Fibroblast of the aortic adventitia (primary cell): ENCODE data around the gene TSBP1. TPM values are rescaled to one million over a fixed set of nuclear protein-coding genes. Genes with fewer than 3 reads are reported as not detected.

ENCODE experiments used
- DNase-seq: peaks from one replicate; pipeline ENCODE4 v3.0.0-alpha.2; 2010; ENCODE audit warnings: low read depth
- H3K4me3 ChIP-seq: 2 replicates; pipeline ENCODE4 v1.5.1; 2011; ENCODE audit warnings: low read depth, mild to moderate bottlenecking, control low read depth, low read length, moderate library complexity
- CTCF ChIP-seq: IDR thresholded peaks from 2 replicates; pipeline ENCODE4 v1.5.1; 2011; ENCODE audit warnings: mild to moderate bottlenecking, low read length, control low read depth, inconsistent platforms; ENCODE audit not compliant: insufficient read depth
- total RNA-seq: library from RNA; depleted of rRNA; stranded (reverse); fragments of >200 nt; gene quantifications from 2 replicates; pipeline ENCODE4 v1.2.3, GENCODE V29; 2012; ENCODE audit warnings: low replicate concordance

TSBP1 gene
- not detected in 2 replicates for total RNA-seq

GRCh38 chr6:32371803-32372202 lies at the start of gene TSBP1:
TSBP1 (minus strand) TSS chr6:32371903; CDS start chr6:32371706, 197 bp downstream.
- TF ChIP-seq CTCF, result no peak
- DNase-seq, result no peak
- no peak within 1 kb of the TSS for H3K4me3 ChIP-seq

- TF ChIP-seq CTCF, result no peak
- H3K4me3 ChIP-seq, result no peak overlapping the region
- peak; percentile 3 for DNase-seq
Measured at GRCh38 chr6:32416036-32416435, 44.3 kb upstream of the TSBP1 start.

- DNase-seq, result peak; percentile 72
- no peak overlapping the region for H3K4me3 ChIP-seq
- TF ChIP-seq CTCF, result peak; percentile 100
Measured at GRCh38 chr6:32415521-32416019, 43.9 kb upstream of the TSBP1 start.

- peak; percentile 94 for TF ChIP-seq CTCF
- peak; percentile 77 for DNase-seq
- H3K4me3 ChIP-seq, result no peak overlapping the region
Measured at GRCh38 chr6:32413427-32414047, 41.8 kb upstream of the TSBP1 start.

- no peak for TF ChIP-seq CTCF
- no peak for DNase-seq
- no peak overlapping the region for H3K4me3 ChIP-seq
Measured at GRCh38 chr6:32411566-32412327, 40.0 kb upstream of the TSBP1 start.

- TF ChIP-seq CTCF, result no peak
- no peak overlapping the region for H3K4me3 ChIP-seq
- no peak for DNase-seq
Measured at GRCh38 chr6:32410906-32411305, 39.2 kb upstream of the TSBP1 start.
